Activated naive CD4-positive, alpha-beta T cell treated with anti-CD3 and anti-CD28 coated beads, Interleukin-2, amount 50 U/mL, for 24 hours (primary cell): ENCODE measurements around the gene SZT2.
"Not testable (repeated sequence)": the region's sequence is repeated elsewhere in the genome, so short reads cannot be mapped to it uniquely, and the experiment has no call there.

Source experiments
- H3K27ac Mint-ChIP-seq: one replicate; pipeline ENCODE4 v1.8.0; 2021; ENCODE audit warnings: mild to moderate bottlenecking, mixed read lengths
- H3K27me3 Mint-ChIP-seq: one replicate; pipeline ENCODE4 v1.8.0; 2021; ENCODE audit warnings: mixed read lengths
- H3K36me3 Mint-ChIP-seq: one replicate; pipeline ENCODE4 v1.8.0; 2021; ENCODE audit warnings: mixed read lengths
- H3K4me1 Mint-ChIP-seq: one replicate; pipeline ENCODE4 v1.8.0; 2021; ENCODE audit warnings: mixed read lengths
- H3K4me3 Mint-ChIP-seq: one replicate; pipeline ENCODE4 v1.8.0; 2021; ENCODE audit warnings: mild to moderate bottlenecking, mixed read lengths
- H3K9me3 Mint-ChIP-seq: one replicate; pipeline ENCODE4 v1.8.0; 2021; ENCODE audit warnings: mixed read lengths

Gene SZT2

GRCh38 chr1:43448955-43449707, 59.4 kb downstream of the SZT2 start:
- no peaks in the 10 kb centered on the region for H3K27me3 Mint-ChIP-seq
- no peak overlapping the region for H3K27ac Mint-ChIP-seq
- H3K9me3 Mint-ChIP-seq, result no peaks in the 10 kb centered on the region
- H3K36me3 Mint-ChIP-seq, result peaks cover 5% of the 10 kb centered on the region
- peaks cover 14% of the 10 kb centered on the region for H3K4me1 Mint-ChIP-seq
- no peak overlapping the region for H3K4me3 Mint-ChIP-seq

GRCh38 chr1:43449708-43450069, 60.0 kb downstream of the SZT2 start:
- Mint-ChIP-seq H3K9me3 (no peaks in the 10 kb centered on the region), H3K36me3 (peaks cover 5% of the 10 kb centered on the region), H3K27ac (no peak overlapping the region), H3K27me3 (no peaks in the 10 kb centered on the region), H3K4me3 (no peak overlapping the region), H3K4me1 (peaks cover 20% of the 10 kb centered on the region)

GRCh38 chr1:43450251-43450941, 60.7 kb downstream of the SZT2 start:
- no peaks in the 10 kb centered on the region for H3K27me3 Mint-ChIP-seq
- H3K9me3 Mint-ChIP-seq, result no peaks in the 10 kb centered on the region
- H3K4me1 Mint-ChIP-seq, result peaks cover 23% of the 10 kb centered on the region
- peaks cover 5% of the 10 kb centered on the region for H3K36me3 Mint-ChIP-seq
- H3K4me3 Mint-ChIP-seq, result no peak overlapping the region
- H3K27ac Mint-ChIP-seq, result peak overlapping the region; percentile 41

- H3K9me3 Mint-ChIP-seq, result no peaks in the 10 kb centered on the region
- H3K27me3 Mint-ChIP-seq, result no peaks in the 10 kb centered on the region
- H3K4me3 Mint-ChIP-seq, result no peak overlapping the region
- H3K4me1 Mint-ChIP-seq, result peaks cover 23% of the 10 kb centered on the region
- no peak overlapping the region for H3K27ac Mint-ChIP-seq
- H3K36me3 Mint-ChIP-seq, result peaks cover 5% of the 10 kb centered on the region
Measured at GRCh38 chr1:43451157-43451591, 61.5 kb downstream of the SZT2 start.

- Mint-ChIP-seq H3K36me3 (peaks cover 2% of the 10 kb centered on the region), H3K4me3 (peak overlapping the region; percentile 44), H3K9me3 (no peaks in the 10 kb centered on the region), H3K27ac (peak overlapping the region; percentile 30), H3K4me1 (peaks cover 23% of the 10 kb centered on the region), H3K27me3 (no peaks in the 10 kb centered on the region)
Measured at GRCh38 chr1:43451701-43452532, 62.2 kb downstream of the SZT2 start.

GRCh38 chr1:43452789-43453441, 63.2 kb downstream of the SZT2 start:
- Mint-ChIP-seq H3K27ac (peak overlapping the region; percentile 90), H3K4me1 (peaks cover 23% of the 10 kb centered on the region), H3K4me3 (peak overlapping the region; percentile 77), H3K9me3 (no peaks in the 10 kb centered on the region), H3K27me3 (peaks cover 4% of the 10 kb centered on the region), H3K36me3 (peaks cover 2% of the 10 kb centered on the region)

- peaks cover 23% of the 10 kb centered on the region for H3K4me1 Mint-ChIP-seq
- H3K27me3 Mint-ChIP-seq, result peaks cover 4% of the 10 kb centered on the region
- H3K36me3 Mint-ChIP-seq, result peaks cover 2% of the 10 kb centered on the region
- peak within 1 kb of the TSS; percentile 84 for H3K4me3 Mint-ChIP-seq
- H3K9me3 Mint-ChIP-seq, result no peaks in the 10 kb centered on the region
- peak within 1 kb of the TSS; percentile 90 for H3K27ac Mint-ChIP-seq
Measured at GRCh38 chr1:43453442-43454269, 64.0 kb downstream of the SZT2 start, which contains the start of gene HYI. Gene HYI (minus strand): TSS chr1:43453931. CDS start chr1:43453793, 138 bp downstream.

GRCh38 chr1:43454270-43455011, 64.7 kb downstream of the SZT2 start:
- no peaks in the 10 kb centered on the region for H3K36me3 Mint-ChIP-seq
- peak overlapping the region; percentile 89 for H3K27ac Mint-ChIP-seq
- H3K9me3 Mint-ChIP-seq, result no peaks in the 10 kb centered on the region
- H3K4me3 Mint-ChIP-seq, result peak overlapping the region; percentile 84
- H3K27me3 Mint-ChIP-seq, result peaks cover 4% of the 10 kb centered on the region
- H3K4me1 Mint-ChIP-seq, result peaks cover 23% of the 10 kb centered on the region

GRCh38 chr1:43455213-43455889, 65.7 kb downstream of the SZT2 start:
- Mint-ChIP-seq H3K36me3 (no peaks in the 10 kb centered on the region), H3K27me3 (peaks cover 4% of the 10 kb centered on the region), H3K9me3 (no peaks in the 10 kb centered on the region), H3K4me1 (peaks cover 23% of the 10 kb centered on the region), H3K4me3 (no peak overlapping the region), H3K27ac (no peak overlapping the region)

- Mint-ChIP-seq H3K4me1 (peaks cover 13% of the 10 kb centered on the region), H3K27ac (peak overlapping the region; percentile 18)
- H3K9me3 Mint-ChIP-seq, H3K27me3 Mint-ChIP-seq, H3K36me3 Mint-ChIP-seq, H3K4me3 Mint-ChIP-seq: not testable (repeated sequence)
Measured at GRCh38 chr1:43458379-43458778, 68.7 kb downstream of the SZT2 start.

- Mint-ChIP-seq H3K4me3 (no peak overlapping the region), H3K4me1 (peaks cover 1% of the 10 kb centered on the region), H3K27me3 (peaks cover 4% of the 10 kb centered on the region), H3K9me3 (no peaks in the 10 kb centered on the region), H3K27ac (no peak overlapping the region), H3K36me3 (no peaks in the 10 kb centered on the region)
Measured at GRCh38 chr1:43460988-43461693, 71.4 kb downstream of the SZT2 start.

GRCh38 chr1:43463479-43463878, 73.8 kb downstream of the SZT2 start:
- Mint-ChIP-seq H3K9me3 (no peaks in the 10 kb centered on the region), H3K27me3 (no peaks in the 10 kb centered on the region), H3K27ac (no peak overlapping the region), H3K36me3 (no peaks in the 10 kb centered on the region), H3K4me3 (no peak overlapping the region), H3K4me1 (peaks cover 5% of the 10 kb centered on the region)
